Right lobe of liver (tissue), 4 donors: ENCODE data around the gene ALK.

Experiments
- CTCF ChIP-seq, 4 donors: fragments of 200-600 bp in 3 of 4; fragments of 450-650 bp in 1 of 4; IDR thresholded peaks; one replicate each; pipeline versions ENCODE4 v1.5.1 to v1.8.0; 2016 to 2022; ENCODE audit warnings: antibody characterized with exemption in 4 of 4, mild to moderate bottlenecking in 2 of 4
- POLR2A ChIP-seq: fragments of 450-650 bp; IDR thresholded peaks from one replicate; pipeline ENCODE4 v1.6.1; 2017; ENCODE audit warnings: antibody characterized with exemption, mild to moderate bottlenecking
- donor health status: DM: no; HTN: no; CAD: no.
- donor health status: DM: no; HTN: no; CAD: no.
- donor health status: DM: no; HTN: yes; CAD: no.

GRCh38 chr2:29275186-29275585 is 646.2 kb downstream of the ALK start:
- no peak for TF ChIP-seq CTCF (IDR thresholded peaks at IDR 0.05)
- no peak for TF ChIP-seq POLR2A
